ENCODE results near the gene ZFYVE28. TPM values are rescaled to one million over a fixed set of nuclear protein-coding genes. Genes with fewer than 3 reads are reported as not detected.

The ZFYVE28 gene
- total RNA-seq, 3 donors from 2014 or later = 32.4 to 56.4 (median 42.9) TPM

GRCh38 chr4:2401610-2401983 lies 16.8 kb downstream of the ZFYVE28 start:
- H3K4me3 ChIP-seq = no peak overlapping the region
- ATAC-seq (no peak), DNase-seq (peak in 1 of 3 donors; percentile 40)
- intact Hi-C loops (cut with DNase I, micrococcal nuclease) = no loop called here
- TF ChIP-seq CTCF (IDR thresholded peaks at IDR 0.05) = no peak
- H3K4me1 ChIP-seq (ENCODE audit: low read depth) = peaks cover 27% of the 10 kb centered on the region
- no peaks in the 10 kb centered on the region for H3K9me3 ChIP-seq
- no peaks in the 10 kb centered on the region for H3K36me3 ChIP-seq (ENCODE audit: low read depth)

GRCh38 chr4:2400841-2401609 lies 17.4 kb downstream of the ZFYVE28 start:
- TF ChIP-seq CTCF (IDR thresholded peaks at IDR 0.05) = no peak
- peak in 1 of 3 donors; percentile 54 for DNase-seq
- Histone ChIP-seq H3K9me3 (no peaks in the 10 kb centered on the region), H3K4me3 (no peak overlapping the region), H3K4me1 (ENCODE audit: low read depth) (peaks cover 28% of the 10 kb centered on the region), H3K36me3 (ENCODE audit: low read depth) (no peaks in the 10 kb centered on the region)
- intact Hi-C loops (cut with DNase I, micrococcal nuclease) = no loop called here
- no peak for ATAC-seq

GRCh38 chr4:2399631-2400190 lies 18.7 kb downstream of the ZFYVE28 start:
- Histone ChIP-seq H3K36me3 (ENCODE audit: low read depth) (no peaks in the 10 kb centered on the region), H3K4me3 (no peak overlapping the region), H3K4me1 (ENCODE audit: low read depth) (peaks cover 28% of the 10 kb centered on the region), H3K9me3 (no peaks in the 10 kb centered on the region)
- TF ChIP-seq CTCF (IDR thresholded peaks at IDR 0.05) = no peak
- no peak for ATAC-seq
- DNase-seq = no peak
- intact Hi-C loops (cut with DNase I, micrococcal nuclease) = no loop called here

- Histone ChIP-seq H3K9me3 (no peaks in the 10 kb centered on the region), H3K36me3 (ENCODE audit: low read depth) (no peaks in the 10 kb centered on the region), H3K4me1 (ENCODE audit: low read depth) (peaks cover 29% of the 10 kb centered on the region), H3K4me3 (no peak overlapping the region)
- ATAC-seq = no peak
- intact Hi-C loops (cut with DNase I, micrococcal nuclease) = no loop called here
- DNase-seq = no peak
- TF ChIP-seq CTCF (IDR thresholded peaks at IDR 0.05) = no peak
Measured at GRCh38 chr4:2399216-2399615, 19.2 kb downstream of the ZFYVE28 start.

- intact Hi-C loops (cut with DNase I, micrococcal nuclease) = no loop called here
- Histone ChIP-seq H3K36me3 (ENCODE audit: low read depth) (no peaks in the 10 kb centered on the region), H3K9me3 (no peaks in the 10 kb centered on the region), H3K4me3 (no peak overlapping the region), H3K4me1 (ENCODE audit: low read depth) (peaks cover 36% of the 10 kb centered on the region)
- ATAC-seq (no peak), DNase-seq (no peak)
- TF ChIP-seq CTCF (IDR thresholded peaks at IDR 0.05) = no peak
Measured at GRCh38 chr4:2397596-2398379, 20.7 kb downstream of the ZFYVE28 start.

Data from mucosa of descending colon (tissue), 3 donors.